GM19193 (cell line): ENCODE results near the gene MRPL10.

Source experiments
- POLR2A ChIP-seq: IDR thresholded peaks from 4 replicates; pipeline ENCODE4 v1.6.1; 2011; ENCODE audit not compliant: insufficient read depth, insufficient read length; ENCODE audit errors: extremely low read depth

Gene MRPL10

GRCh38 chr17:47869114-47869513 lies 37.8 kb upstream of the MRPL10 start:
- no peak for TF ChIP-seq POLR2A

DNA sequence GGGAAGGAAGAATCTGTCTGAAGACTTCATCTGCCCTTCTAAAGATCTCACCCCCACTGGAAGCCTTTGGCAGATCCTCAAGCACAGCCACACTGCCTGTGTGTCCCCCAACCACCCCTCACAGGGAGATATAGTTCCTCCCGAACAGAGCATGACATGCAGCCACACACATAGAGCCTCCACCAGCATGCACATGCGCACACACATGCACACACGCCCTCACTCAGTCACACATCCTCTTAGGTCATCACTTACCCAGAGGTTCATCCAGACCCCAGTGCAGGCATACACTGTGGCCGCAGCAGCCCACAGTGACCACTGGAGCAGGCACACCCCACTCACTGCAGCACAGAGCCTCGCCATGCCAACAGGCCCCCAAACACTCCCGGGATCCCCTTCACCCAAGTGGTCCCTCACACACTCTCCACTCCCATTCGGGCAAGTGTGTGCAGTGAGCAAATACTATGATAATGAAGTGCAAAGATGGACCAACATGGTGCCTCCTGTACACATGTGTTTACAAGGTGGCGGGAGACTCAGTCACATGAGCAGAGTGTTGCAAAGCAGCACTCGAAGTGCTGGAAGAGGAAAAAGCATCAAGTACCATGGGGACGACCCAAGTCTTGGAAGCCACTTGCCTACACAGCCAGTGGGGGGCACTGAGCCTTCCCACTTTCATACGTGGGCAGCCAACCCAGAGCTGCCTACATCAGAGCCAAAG lies 36.6 kb upstream of the MRPL10 start:
- no peak for TF ChIP-seq POLR2A

DNA sequence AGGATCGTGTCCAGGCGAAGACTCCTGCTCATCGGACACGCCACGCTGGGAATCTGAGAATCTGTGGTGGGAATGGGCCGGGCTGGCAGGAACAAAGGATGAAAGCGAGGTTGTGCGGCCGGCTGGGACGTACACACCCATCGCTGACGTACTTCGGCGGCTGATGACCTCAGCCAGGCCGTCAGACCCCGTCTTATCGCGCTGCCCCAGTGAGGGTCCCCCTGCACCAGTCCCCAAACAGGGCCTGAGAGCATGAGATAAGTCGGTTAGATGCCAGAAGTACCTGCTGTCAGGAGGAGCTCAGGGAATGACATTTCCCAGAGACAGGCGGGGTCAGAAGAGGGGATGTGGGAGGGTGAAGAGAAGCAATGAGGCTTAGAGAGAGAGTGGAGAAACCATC lies 35.6 kb upstream of the MRPL10 start:
- no peak for TF ChIP-seq POLR2A

DNA sequence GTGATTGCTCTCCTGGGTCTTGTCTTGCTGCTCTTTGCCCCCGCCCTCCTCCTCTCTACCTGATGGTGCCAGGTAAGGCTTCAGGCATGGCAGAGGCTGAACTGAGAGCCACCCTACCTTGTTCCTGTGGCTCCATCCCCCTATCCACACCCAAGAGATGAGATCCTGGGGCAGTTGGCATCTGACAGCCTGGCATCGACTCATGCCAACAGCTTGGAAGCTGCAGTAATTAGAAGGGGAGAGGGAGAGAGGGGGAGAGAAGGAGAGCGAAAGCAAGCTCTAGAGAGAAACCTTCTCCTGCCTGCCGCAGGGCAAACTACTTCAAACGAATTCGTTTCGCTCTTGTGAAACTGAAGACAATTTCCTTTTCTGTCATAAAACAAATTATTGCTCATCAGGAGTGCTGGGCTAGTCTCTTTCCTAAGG lies 33.5 kb upstream of the MRPL10 start:
- TF ChIP-seq POLR2A = no peak

DNA sequence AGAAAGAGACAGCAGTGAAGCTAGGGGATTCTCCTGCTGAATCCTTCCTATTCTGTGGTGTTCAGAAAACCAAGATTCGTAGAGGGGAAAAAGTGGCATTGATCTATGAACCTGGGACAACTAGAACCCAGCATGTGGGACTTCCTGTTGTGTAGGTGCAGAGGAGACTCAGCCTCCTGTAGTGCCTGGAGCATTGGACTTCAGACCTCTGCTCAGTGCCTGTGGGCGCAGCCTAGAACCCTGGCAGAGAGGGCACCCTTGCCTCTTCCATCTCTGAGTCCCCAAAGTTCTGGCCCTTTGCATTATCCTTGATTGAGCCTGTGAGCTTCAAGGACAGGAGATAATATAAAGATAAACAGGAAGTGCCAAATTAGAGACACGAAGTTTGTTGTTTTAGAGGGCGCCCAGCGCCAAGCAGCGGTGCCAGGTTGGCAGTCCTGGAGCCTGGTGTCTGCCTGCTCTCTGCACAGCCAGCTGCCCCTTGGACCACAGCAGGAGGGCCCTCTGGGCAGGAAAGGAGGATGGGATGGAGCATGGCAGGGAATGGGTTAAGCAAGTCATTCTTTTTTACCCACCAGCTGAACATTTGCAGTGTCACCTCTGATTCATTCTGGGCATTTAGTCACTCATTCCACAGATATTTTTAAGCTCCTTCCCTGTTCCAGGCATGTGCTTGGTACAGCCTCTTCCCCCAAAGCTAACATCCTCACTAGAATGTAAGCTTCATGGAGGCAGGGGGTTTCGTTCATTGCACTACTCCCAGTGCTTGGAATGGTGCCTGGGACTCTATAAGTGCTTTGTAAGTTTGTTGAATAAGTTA lies 31.5 kb upstream of the MRPL10 start:
- TF ChIP-seq POLR2A = no peak

GRCh38 chr17:47860386-47860785 lies 29.0 kb upstream of the MRPL10 start:
- TF ChIP-seq POLR2A = no peak

GRCh38 chr17:47857551-47858455 lies 26.5 kb upstream of the MRPL10 start:
- no peak for TF ChIP-seq POLR2A

DNA sequence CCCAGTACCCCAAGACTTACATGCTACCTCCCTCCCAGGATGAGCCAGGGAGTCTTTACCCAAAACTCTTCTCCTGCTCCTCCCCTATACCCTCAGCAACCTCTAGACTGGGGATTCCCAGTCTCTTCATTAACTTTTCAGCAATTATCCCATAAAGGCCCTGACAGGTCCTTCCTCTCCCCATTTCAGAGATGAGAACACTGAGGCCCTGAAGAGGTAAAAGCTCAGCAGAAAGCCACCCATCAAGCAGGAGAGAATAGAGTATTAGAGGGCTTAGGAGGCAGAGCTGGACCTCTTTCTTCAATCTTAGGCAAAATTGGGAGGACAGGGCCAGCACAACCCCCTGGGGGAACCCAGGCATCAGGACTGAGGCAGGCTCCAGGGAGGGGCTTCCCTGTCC lies 25.5 kb upstream of the MRPL10 start:
- TF ChIP-seq POLR2A = no peak

- no peak for TF ChIP-seq POLR2A
Measured at GRCh38 chr17:47855737-47856136, 24.4 kb upstream of the MRPL10 start.

GRCh38 chr17:47853616-47854015 lies 22.3 kb upstream of the MRPL10 start:
- TF ChIP-seq POLR2A = no peak

- TF ChIP-seq POLR2A = no peak
Measured at GRCh38 chr17:47852113-47852949, 21.0 kb upstream of the MRPL10 start.

GRCh38 chr17:47851764-47852112 lies 20.4 kb upstream of the MRPL10 start:
- no peak for TF ChIP-seq POLR2A

GRCh38 chr17:47850692-47851573 lies 19.6 kb upstream of the MRPL10 start, which contains the start of gene SP6:
SP6 (minus strand) TSS chr17:47851163; CDS start chr17:47848429, 2,734 bp downstream.
- no peak for TF ChIP-seq POLR2A
